ENCODE results near the gene FBXL20.
"Not testable (repeated sequence)": the region's sequence is repeated elsewhere in the genome, so short reads cannot be mapped to it uniquely, and the experiment has no call there.

Gene FBXL20

GRCh38 chr17:39385040-39385439, 16.4 kb downstream of the FBXL20 start:
- DNase-seq (ENCODE audit: low read depth) = no peak

DNA sequence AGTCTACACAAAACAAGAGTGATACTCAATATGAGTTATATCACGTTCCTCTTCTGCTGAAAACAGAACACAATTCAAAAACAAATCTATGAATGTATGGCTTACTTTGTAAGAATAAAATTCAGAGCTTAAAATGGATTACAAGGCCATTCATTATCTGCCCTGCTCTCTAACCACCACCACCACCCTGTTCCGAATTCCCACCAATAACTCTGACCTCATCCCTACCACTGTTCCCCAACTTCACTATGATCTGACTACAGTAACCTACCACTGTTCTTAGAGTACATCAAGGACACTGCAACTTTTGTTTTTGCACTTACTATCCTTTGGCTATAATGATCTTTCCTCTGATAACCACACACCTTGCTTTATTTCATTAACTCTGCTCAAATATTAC, 21.3 kb downstream of the FBXL20 start:
- no peak for DNase-seq (ENCODE audit: low read depth)

DNA sequence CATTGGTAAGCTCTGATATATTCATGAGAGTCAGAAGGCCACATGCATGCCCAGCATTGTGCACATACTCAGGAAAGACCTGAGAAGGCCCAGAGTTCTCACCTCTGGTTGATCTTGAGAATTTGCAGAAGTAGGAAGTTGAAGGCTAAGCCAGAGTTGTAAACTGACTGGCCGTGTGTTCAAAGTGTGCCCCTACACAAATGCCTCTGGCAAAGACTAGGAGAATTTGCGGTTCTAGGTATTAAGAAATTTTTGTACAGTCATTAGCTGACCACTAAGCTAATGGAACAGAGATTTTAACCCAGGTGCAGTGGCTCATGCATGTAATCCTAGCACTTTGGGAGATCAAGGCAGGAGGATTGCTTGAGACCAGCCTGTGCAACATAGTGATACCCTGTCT, 25.0 kb downstream of the FBXL20 start:
- no peak for DNase-seq (ENCODE audit: low read depth)

DNA sequence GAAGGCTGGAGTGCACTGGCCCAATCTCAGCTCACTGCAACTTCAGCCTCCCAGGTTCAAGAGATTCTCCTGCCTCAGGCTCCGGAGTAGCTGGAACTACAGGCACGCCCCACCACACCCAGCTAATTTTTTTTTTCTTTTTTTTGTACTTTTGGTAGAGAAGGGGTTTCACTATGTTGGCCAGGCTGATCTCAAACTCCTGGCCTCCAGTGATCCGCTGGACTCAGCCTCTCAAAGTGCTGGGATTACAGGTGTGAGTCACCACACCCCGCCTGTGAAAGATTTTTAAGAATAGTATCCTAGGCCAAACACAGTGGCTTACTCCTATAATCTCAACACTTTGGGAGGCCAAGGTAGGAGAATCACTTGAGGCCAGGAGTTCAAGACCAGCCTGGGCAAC, 33.6 kb downstream of the FBXL20 start:
- DNase-seq (ENCODE audit: low read depth) = not testable (repeated sequence)

DNA sequence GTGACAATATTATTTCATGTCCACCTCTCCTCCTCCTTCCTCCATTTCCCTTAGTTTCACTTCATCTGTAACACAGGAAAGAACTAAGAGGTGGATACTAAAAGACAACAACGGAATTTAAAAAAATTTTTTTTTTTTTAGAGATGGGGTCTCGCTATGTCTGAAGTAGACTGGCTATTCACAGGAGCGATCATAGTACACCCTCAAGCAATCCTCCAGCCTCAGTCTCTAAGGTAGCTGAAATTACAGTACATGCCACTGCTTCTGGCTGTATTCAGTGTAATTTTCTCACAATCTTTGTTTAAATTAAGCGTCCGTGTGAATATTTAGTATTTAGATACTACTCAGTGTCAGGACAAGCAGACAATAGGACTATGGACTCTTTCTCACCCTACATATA, 35.6 kb downstream of the FBXL20 start:
- no peak for DNase-seq (ENCODE audit: low read depth)

DNA sequence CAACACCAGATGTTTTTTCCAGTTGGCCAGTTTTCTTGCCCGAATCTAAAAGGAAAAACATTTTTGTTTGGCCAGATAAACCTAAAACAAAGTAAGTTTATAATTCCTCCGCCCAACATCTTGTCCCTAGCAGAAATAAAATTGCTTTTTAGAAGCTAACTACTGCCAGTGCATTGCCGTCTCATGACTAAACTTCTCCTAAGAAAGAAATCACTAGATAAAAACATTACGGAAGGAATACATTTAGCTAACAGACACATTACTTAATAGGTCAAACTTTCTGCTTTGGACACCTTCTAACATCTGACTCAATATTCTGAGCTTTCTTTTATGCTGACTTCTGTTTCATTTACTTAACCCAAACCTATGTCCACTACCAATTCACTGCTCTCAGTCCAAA, 36.2 kb downstream of the FBXL20 start:
- DNase-seq (ENCODE audit: low read depth) = no peak

GRCh38 chr17:39364236-39365025, 37.0 kb downstream of the FBXL20 start:
- DNase-seq (ENCODE audit: low read depth) = no peak

DNA sequence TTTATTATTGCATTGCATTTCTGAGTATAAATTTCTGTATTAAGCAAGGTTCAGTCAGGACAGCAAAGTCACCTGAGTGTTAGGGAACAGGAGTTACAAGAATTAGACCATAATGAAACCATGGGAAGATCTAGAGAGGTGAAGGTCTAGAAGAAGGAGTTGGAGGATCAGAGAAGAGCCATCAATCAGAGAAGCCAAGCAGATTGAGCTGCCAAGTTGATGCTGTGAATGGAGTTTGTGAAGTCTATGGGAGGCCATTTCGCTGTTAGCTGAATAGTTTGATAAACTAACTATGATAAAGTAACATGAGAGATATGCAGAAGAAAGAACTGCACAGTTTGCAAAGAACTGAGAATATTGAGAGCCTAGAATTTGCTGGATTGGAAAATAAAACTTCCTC, 40.4 kb downstream of the FBXL20 start:
- no peak for DNase-seq (ENCODE audit: low read depth)

GRCh38 chr17:39360537-39360936, 40.9 kb downstream of the FBXL20 start:
- no peak for DNase-seq (ENCODE audit: low read depth)

GRCh38 chr17:39359994-39360393, 41.4 kb downstream of the FBXL20 start:
- DNase-seq (ENCODE audit: low read depth) = no peak

- DNase-seq (ENCODE audit: low read depth) = no peak
These were observed 43.4 kb downstream of the FBXL20 start for GRCh38 chr17:39357986-39358385.

DNA sequence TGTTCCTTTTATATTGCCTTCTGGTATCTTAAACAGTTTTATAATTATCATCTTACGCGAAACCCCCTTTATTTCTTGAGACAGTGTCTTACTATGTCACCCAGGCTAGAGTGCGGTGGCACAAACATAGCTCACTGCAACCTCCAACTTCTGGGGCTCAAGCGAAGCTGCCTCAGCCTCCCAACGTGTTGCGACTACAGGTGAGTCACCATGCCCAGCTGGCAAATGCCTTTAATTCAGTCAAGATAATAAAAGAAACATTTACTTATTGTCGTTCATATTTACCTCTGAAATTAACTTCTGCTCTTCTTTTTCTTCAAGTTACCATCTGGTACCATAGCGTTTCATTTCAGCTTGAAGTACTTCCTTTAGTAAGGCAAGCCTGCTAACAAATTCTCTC, 43.9 kb downstream of the FBXL20 start:
- no peak for DNase-seq (ENCODE audit: low read depth)

- no peak for DNase-seq (ENCODE audit: low read depth)
These were observed 48.4 kb downstream of the FBXL20 start for GRCh38 chr17:39352986-39353385.

- DNase-seq (ENCODE audit: low read depth) = no peak
These were observed 48.9 kb downstream of the FBXL20 start for GRCh38 chr17:39352511-39352910.

GRCh38 chr17:39351508-39351907, 49.9 kb downstream of the FBXL20 start:
- DNase-seq (ENCODE audit: low read depth) = no peak

DNA sequence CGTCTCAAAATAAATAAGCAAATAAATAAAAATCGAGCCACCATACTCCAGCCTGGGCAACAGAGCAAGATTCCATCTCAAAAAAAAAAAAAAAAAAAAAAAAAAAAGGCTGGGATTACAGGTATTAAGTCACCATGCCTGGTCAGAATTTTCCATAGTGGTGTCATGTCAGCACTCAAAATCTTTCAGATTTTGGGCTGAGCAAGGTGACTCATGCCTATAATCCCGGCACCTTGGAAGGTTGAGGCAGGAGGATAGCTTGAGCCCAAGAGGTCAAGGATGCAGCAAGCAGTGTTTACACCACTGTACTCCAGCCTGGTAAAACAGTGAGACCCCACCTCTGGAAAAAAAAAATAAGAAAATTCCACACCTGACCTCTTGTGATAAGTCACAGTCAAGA, 52.2 kb downstream of the FBXL20 start:
- no peak for DNase-seq (ENCODE audit: low read depth)

DNA sequence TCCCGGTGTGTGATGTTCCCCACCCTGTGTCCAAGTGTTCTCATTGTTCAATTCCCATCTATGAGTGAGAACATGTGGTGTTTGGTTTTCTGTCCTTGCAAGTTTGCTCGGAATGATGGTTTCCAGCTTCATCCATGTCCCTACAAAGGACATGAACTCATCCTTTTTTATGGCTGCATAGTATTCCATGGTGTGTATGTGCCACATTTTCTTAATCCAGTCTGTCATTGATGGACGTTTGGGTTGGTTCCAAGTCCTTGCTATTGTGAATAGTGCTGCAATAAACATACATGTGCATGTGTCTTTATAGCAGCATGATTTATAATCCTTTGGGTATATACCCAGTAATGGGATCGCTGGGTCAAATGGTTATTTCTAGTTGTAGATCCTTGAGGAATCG, 54.6 kb downstream of the FBXL20 start:
- not testable (repeated sequence) for DNase-seq (ENCODE audit: low read depth)

GRCh38 chr17:39341541-39341940, 59.9 kb downstream of the FBXL20 start:
- no peak for DNase-seq (ENCODE audit: low read depth)

- DNase-seq (ENCODE audit: low read depth) = no peak
These were observed 60.7 kb downstream of the FBXL20 start for GRCh38 chr17:39340731-39341130.

DNA sequence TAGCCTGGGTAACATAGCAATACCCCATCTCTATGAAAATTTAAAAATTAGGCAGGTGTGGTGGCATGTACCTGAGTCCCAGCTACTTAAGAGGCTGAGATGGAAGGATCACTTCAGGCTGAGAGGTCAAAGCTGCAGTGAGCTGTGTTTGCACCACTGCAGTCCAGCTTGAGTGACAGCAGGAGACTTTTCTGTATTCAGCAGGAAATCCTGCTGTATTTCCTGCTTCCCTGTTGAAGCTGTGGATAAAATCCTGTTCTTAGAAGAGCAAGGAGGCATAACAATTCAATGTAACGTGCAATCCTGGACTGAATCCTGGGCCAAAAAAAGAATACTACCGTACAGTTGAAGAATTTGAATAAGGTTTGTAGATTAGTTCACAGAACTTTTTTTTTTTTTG, 62.2 kb downstream of the FBXL20 start:
- DNase-seq (ENCODE audit: low read depth) = no peak

DNA sequence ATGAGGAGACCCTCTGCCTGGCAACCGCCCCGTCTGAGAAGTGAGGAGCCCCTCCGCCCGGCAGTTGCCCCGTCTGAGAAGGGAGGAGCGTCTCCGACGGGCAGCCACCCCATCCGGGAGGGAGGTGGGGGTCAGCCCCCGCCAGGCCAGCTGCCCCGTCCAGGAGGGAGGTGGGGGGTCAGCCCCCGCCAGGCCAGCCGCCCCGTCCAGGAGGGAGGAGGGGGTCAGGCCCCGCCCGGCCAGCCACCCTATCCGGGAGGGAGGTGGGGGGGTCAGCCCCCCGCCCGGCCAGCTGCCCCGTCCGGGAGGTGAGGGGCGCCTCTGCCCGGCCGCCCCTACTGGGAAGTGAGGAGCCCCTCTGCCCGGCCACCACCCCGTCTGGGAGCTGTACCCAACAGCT, 63.8 kb downstream of the FBXL20 start:
- not testable (repeated sequence) for DNase-seq (ENCODE audit: low read depth)

GRCh38 chr17:39335704-39336223, 65.7 kb downstream of the FBXL20 start:
- no peak for DNase-seq (ENCODE audit: low read depth)

GRCh38 chr17:39334008-39334744, 67.2 kb downstream of the FBXL20 start:
- DNase-seq (ENCODE audit: low read depth) = not testable (repeated sequence)

Data from stimulated activated CD8-positive, alpha-beta memory T cell treated with anti-CD3 and anti-CD28 coated beads, Interleukin-15, amount 100 ng/mL, for 1 hour (primary cell).